HCT116 (cell line): ENCODE results near the gene TCAP. TPM values are rescaled to one million over a fixed set of nuclear protein-coding genes. Genes with fewer than 3 reads are reported as not detected.

Experiments used
- ATAC-seq: fragments of 200-7000 bp; cut with Tn5 transposase; 2 replicates; pipeline ENCODE4 v1.9.1; 2020; ENCODE audit warnings: mild to moderate bottlenecking, moderate library complexity
- BruUV-seq: library from RNA; stranded (reverse); fragments of 400-500 nt; replicated peaks from 2 replicates; lab custom pipeline; 2021; lab: Mats Ljungman, UMichigan
- CTCF ChIA-PET: fragments of 300-600 bp; sonication (Branson Sonifier 250); formaldehyde crosslinking; loops from one replicate; lab custom pipeline; 2021; ENCODE audit warnings: antibody characterized with exemption; lab: Charles Lee
- POLR2A ChIA-PET: fragments of 300-600, 350-600 bp; sonication (Branson Sonifier 250); formaldehyde crosslinking; loops from one replicate; lab custom pipeline; 2021; ENCODE audit warnings: antibody characterized with exemption; lab: Charles Lee
- RAD21 ChIA-PET, 2 experiments: fragments of 300-600 bp; sonication (Branson Sonifier 250); formaldehyde crosslinking; loops; one replicate each; lab custom pipeline; 2023; ENCODE audit warnings: low total read pairs in 2 of 2; ENCODE audit not compliant: uncharacterized antibody in 2 of 2, unreplicated experiment in 2 of 2, low non-redundant PET in 1 of 2; lab: Charles Lee
- DNase-seq: peaks from one replicate; pipeline ENCODE4 v3.0.0-alpha.2; 2010; ENCODE audit warnings: low read depth, low spot score
- H2AFZ ChIP-seq: fragments of 200-600 bp; shearing (Covaris generic), sonication (generic); 2 replicates; pipeline ENCODE4 v1.6.1; 2017; ENCODE audit warnings: low read depth, mixed run types, mixed read lengths, antibody characterized with exemption, low read length; ENCODE audit not compliant: poor library complexity, severe bottlenecking
- H3K27ac ChIP-seq: 2 replicates; pipeline ENCODE4 v1.5.1; 2012; ENCODE audit warnings: low read depth, low read length
- H3K27me3 ChIP-seq: fragments of 200-600 bp; sonication (generic); 2 replicates; pipeline ENCODE4 v1.6.1; 2016; ENCODE audit warnings: mixed run types, low read length, mixed read lengths; ENCODE audit not compliant: insufficient read depth
- H3K36me3 ChIP-seq, 2 experiments: fragments of 200-500 bp in 1 of 2; fragments of 200-600 bp in 1 of 2; sonication (Bioruptor generic) in 1 of 2; sonication (generic) in 1 of 2; 2 replicates each; pipeline versions ENCODE4 v1.5.1 to v1.6.1; 2014 to 2016; ENCODE audit warnings: low read length in 2 of 2, inconsistent platforms in 1 of 2, mixed read lengths in 1 of 2, mixed run types in 1 of 2; ENCODE audit not compliant: insufficient read depth in 2 of 2, control insufficient read depth in 1 of 2
- H3K4me1 ChIP-seq, 2 experiments: fragments of 200-600 bp in 1 of 2; sonication (generic) in 1 of 2; 2 replicates each; pipeline versions ENCODE4 v1.5.1 to v1.6.1; 2012 to 2017; ENCODE audit warnings: low read length in 2 of 2, inconsistent platforms in 1 of 2, mild to moderate bottlenecking in 1 of 2, mixed read lengths in 1 of 2, mixed run types in 1 of 2, moderate library complexity in 1 of 2; ENCODE audit not compliant: insufficient read depth in 2 of 2, control insufficient read depth in 1 of 2
- H3K4me2 ChIP-seq: fragments of 200-600 bp; sonication (generic); 2 replicates; pipeline ENCODE4 v1.6.1; 2017; ENCODE audit warnings: mixed run types, low read length, mixed read lengths
- H3K4me3 ChIP-seq, 2 experiments: fragments of 200-600 bp in 1 of 2; sonication (generic) in 1 of 2; replicated peaks in 1 of 2; 2 replicates each; pipeline ENCODE4 v1.5.1; 2011 to 2016; ENCODE audit warnings: low read length in 2 of 2, control low read depth in 1 of 2, low read depth in 1 of 2, mild to moderate bottlenecking in 1 of 2, mixed read lengths in 1 of 2, mixed run types in 1 of 2
- H3K79me2 ChIP-seq: fragments of 200-600 bp; sonication (generic); 2 replicates; pipeline ENCODE4 v1.6.1; 2017; ENCODE audit warnings: mild to moderate bottlenecking, mixed run types, low read length, moderate library complexity, mixed read lengths; ENCODE audit not compliant: insufficient read depth
- H3K9ac ChIP-seq: fragments of 200-600 bp; sonication (generic); 2 replicates; pipeline ENCODE4 v1.6.1; 2016; ENCODE audit warnings: low read length, mixed read lengths
- H3K9me2 ChIP-seq: fragments of 200-600 bp; sonication (generic), shearing (Covaris generic); 2 replicates; pipeline ENCODE4 v1.6.1; 2017; ENCODE audit warnings: mixed run types, mild to moderate bottlenecking, moderate library complexity; ENCODE audit not compliant: insufficient read depth
- H3K9me3 ChIP-seq, 2 experiments: fragments of 200-500 bp in 1 of 2; fragments of 200-600 bp in 1 of 2; sonication (Bioruptor generic) in 1 of 2; sonication (generic) in 1 of 2; 2 replicates each; pipeline ENCODE4 v1.6.1; 2014 to 2017; ENCODE audit warnings: low read length in 2 of 2, mixed read lengths in 2 of 2, inconsistent platforms in 1 of 2, low read depth in 1 of 2, mild to moderate bottlenecking in 1 of 2, mixed run types in 1 of 2, moderate library complexity in 1 of 2; ENCODE audit not compliant: control insufficient read depth in 1 of 2, insufficient read depth in 1 of 2
- H4K20me1 ChIP-seq: fragments of 200-600 bp; sonication (generic), shearing (Covaris generic); 2 replicates; pipeline ENCODE4 v1.6.1; 2017; ENCODE audit warnings: mixed run types, mild to moderate bottlenecking, moderate library complexity; ENCODE audit not compliant: insufficient read depth
- ATF3 ChIP-seq: IDR thresholded peaks from 2 replicates; pipeline ENCODE4 v1.6.1; 2012
- CTCF ChIP-seq, 3 experiments: fragments of 200-600 bp in 1 of 3; sonication (generic) in 1 of 3; IDR thresholded peaks in 2 of 3; conservative IDR thresholded peaks in 1 of 3; 2 replicates each; pipeline ENCODE4 v1.5.1; 2012 to 2017; ENCODE audit warnings: low read depth in 2 of 3, low read length in 2 of 3, antibody characterized with exemption in 1 of 3, borderline replicate concordance in 1 of 3, control low read depth in 1 of 3, mild to moderate bottlenecking in 1 of 3, mixed read lengths in 1 of 3, mixed run types in 1 of 3, moderate library complexity in 1 of 3; ENCODE audit not compliant: insufficient read depth in 1 of 3
- JUND ChIP-seq: IDR thresholded peaks from 2 replicates; pipeline ENCODE4 v1.6.1; 2012
- MAX ChIP-seq: IDR thresholded peaks from 2 replicates; pipeline ENCODE4 v1.6.1; 2012
- RAD21 ChIP-seq: IDR thresholded peaks from 2 replicates; pipeline ENCODE4 v1.6.1; 2012; ENCODE audit warnings: low read depth, mild to moderate bottlenecking
- REST ChIP-seq: IDR thresholded peaks from 2 replicates; pipeline ENCODE4 v1.6.1; 2012; ENCODE audit warnings: low read depth
- SRF ChIP-seq: IDR thresholded peaks from 2 replicates; pipeline ENCODE4 v1.6.1; 2012; ENCODE audit warnings: low read depth
- TCF7L2 ChIP-seq: IDR thresholded peaks from 2 replicates; pipeline ENCODE4 v1.7.0; 2011; ENCODE audit warnings: borderline replicate concordance, inconsistent platforms; ENCODE audit not compliant: insufficient read depth, insufficient read length; ENCODE audit errors: extremely low read depth
- ZBTB33 ChIP-seq: IDR thresholded peaks from 2 replicates; pipeline ENCODE4 v1.6.1; 2011; ENCODE audit warnings: mild to moderate bottlenecking, low read length, moderate library complexity; ENCODE audit not compliant: insufficient replicate concordance; ENCODE audit errors: extremely low read depth
- intact Hi-C: fragments of 100-400 bp; cut with micrococcal nuclease; formaldehyde crosslinking; loops from 2 replicates; pipeline ENCODE4 v1.10.0; 2022
- total RNA-seq: library from RNA; stranded (reverse); gene quantifications from one replicate; pipeline ENCODE4 v1.2.1, GENCODE V29; 2021; ENCODE audit not compliant: unreplicated experiment

The TCAP gene
- total RNA-seq, 1 experiment from 2014 or later: 1.5 TPM

GRCh38 chr17:39711851-39712250, 46.7 kb downstream of the TCAP start:
- Histone ChIP-seq H3K4me3 (no peak overlapping the region), H3K9ac (no peak overlapping the region), H3K79me2 (no peaks in the 10 kb centered on the region), H3K9me3 (no peaks in the 10 kb centered on the region), H4K20me1 (no peaks in the 10 kb centered on the region), H3K27ac (no peak overlapping the region), H3K27me3 (no peaks in the 10 kb centered on the region), H3K4me1 (peaks cover 3 to 4% of the 10 kb centered on the region in 2 experiments; a peak in 2 of 4 replicates), H3K4me2 (no peak overlapping the region), H3K9me2 (no peaks in the 10 kb centered on the region), H2AFZ (no peak overlapping the region), H3K36me3 (peaks cover 4 to 32% of the 10 kb centered on the region in 2 experiments; a peak in 3 of 4 replicates)
- ATAC-seq (no peak), DNase-seq (no peak)
- no peak for TF ChIP-seq REST
- intact Hi-C loops: no loop called here
- POLR2A ChIA-PET: no interaction called here
- CTCF ChIA-PET: no interaction called here
- RAD21 ChIA-PET: no interaction called here
- no TSS peak for BruUV-seq

- ChIA-PET CTCF (interaction anchor here (2.1 kb wide), 1 partner anchor 15 kb away, joined by 4 read pairs; no protein-coding TSS in a partner anchor), POLR2A (no interaction called here), RAD21 (no interaction called here)
- DNase-seq: no peak
- no peak for ATAC-seq
- Histone ChIP-seq H3K9me2 (no peaks in the 10 kb centered on the region), H3K9me3 (no peaks in the 10 kb centered on the region), H3K27ac (no peak overlapping the region), H3K4me2 (no peak overlapping the region), H3K4me1 (no peaks in the 10 kb centered on the region), H3K27me3 (no peaks in the 10 kb centered on the region), H3K4me3 (no peak overlapping the region), H3K9ac (no peak overlapping the region), H2AFZ (no peak overlapping the region), H4K20me1 (no peaks in the 10 kb centered on the region), H3K36me3 (peaks cover 4 to 30% of the 10 kb centered on the region in 2 experiments; a peak in 3 of 4 replicates), H3K79me2 (no peaks in the 10 kb centered on the region)
- TF ChIP-seq TCF7L2: no peak
- TF ChIP-seq MAX: no peak
- no peak for TF ChIP-seq ZBTB33
- TF ChIP-seq JUND: no peak
- TF ChIP-seq RAD21: no peak
- TF ChIP-seq SRF: no peak
- TF ChIP-seq CTCF (IDR thresholded peaks at IDR 0.05 in 2 of 3, conservative IDR thresholded peaks at IDR 0.05 in 1 of 3; ENCODE audit: borderline replicate concordance in 1 of 3, insufficient read depth in 1 of 3, low read depth in 2 of 3, low read length in 2 of 3): no peak
- TF ChIP-seq ATF3: no peak
- no TSS peak for BruUV-seq
- intact Hi-C loops: no loop called here
Measured at GRCh38 chr17:39714234-39714633, 49.1 kb downstream of the TCAP start.
